ENCODE results near the gene FER.
"Not testable (repeated sequence)": the region's sequence is repeated elsewhere in the genome, so short reads cannot be mapped to it uniquely, and the experiment has no call there.

The FER gene

GRCh38 chr5:109052216-109052615, 304.5 kb downstream of the FER start:
- not testable (repeated sequence) for H3K27me3 ChIP-seq (ENCODE audit: insufficient read depth, low read length); H3K4me1 ChIP-seq (ENCODE audit: control insufficient read depth, insufficient read depth, low read length, unreplicated experiment); H2AFZ ChIP-seq (ENCODE audit: low read length, unreplicated experiment); H3K4me3 ChIP-seq (ENCODE audit: low read depth, low read length); H3K79me2 ChIP-seq (ENCODE audit: control insufficient read depth, insufficient read depth, low read length, unreplicated experiment); H3K27ac ChIP-seq (ENCODE audit: low read depth, low read length); H3K36me3 ChIP-seq (ENCODE audit: insufficient read depth, low read length)

GRCh38 chr5:109053995-109054417, 306.3 kb downstream of the FER start:
- Histone ChIP-seq H3K36me3 (ENCODE audit: insufficient read depth, low read length) (no peaks in the 10 kb centered on the region; the same call in 1 of the 2 replicates), H3K4me1 (ENCODE audit: control insufficient read depth, insufficient read depth, low read length, unreplicated experiment) (no peaks in the 10 kb centered on the region), H3K79me2 (ENCODE audit: control insufficient read depth, insufficient read depth, low read length, unreplicated experiment) (no peaks in the 10 kb centered on the region), H3K4me3 (ENCODE audit: low read depth, low read length) (no peak overlapping the region), H3K27ac (ENCODE audit: low read depth, low read length) (no peak overlapping the region), H3K27me3 (ENCODE audit: insufficient read depth, low read length) (no peaks in the 10 kb centered on the region), H2AFZ (ENCODE audit: low read length, unreplicated experiment) (no peak overlapping the region)

- no peak overlapping the region for H3K4me3 ChIP-seq (ENCODE audit: low read depth, low read length)
These were observed 312.8 kb downstream of the FER start for GRCh38 chr5:109060378-109061025.

DNA sequence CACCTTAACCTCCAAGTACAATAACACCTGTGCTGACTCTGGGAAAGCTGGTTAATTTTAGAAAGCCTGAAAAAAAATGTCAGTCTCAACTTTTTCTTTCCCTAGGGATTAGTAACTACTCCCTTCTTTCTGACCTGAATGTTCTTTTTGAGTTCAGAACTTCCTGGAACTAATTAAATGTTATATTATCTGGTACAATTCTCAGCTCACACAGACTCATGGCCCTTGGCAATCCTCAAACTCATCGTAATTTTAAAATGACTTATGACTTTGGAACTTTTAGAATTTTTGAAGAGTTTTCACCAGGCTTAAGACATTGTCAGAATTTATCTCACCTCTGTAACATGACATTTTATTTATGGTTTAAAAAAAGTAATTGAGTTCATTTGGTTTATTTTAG, 315.0 kb downstream of the FER start:
- H3K36me3 ChIP-seq (ENCODE audit: insufficient read depth, low read length), result no peaks in the 10 kb centered on the region
- H3K4me1 ChIP-seq (ENCODE audit: control insufficient read depth, insufficient read depth, low read length, unreplicated experiment), result peaks cover 3% of the 10 kb centered on the region
- H3K27ac ChIP-seq (ENCODE audit: low read depth, low read length), result no peak overlapping the region
- no peak overlapping the region for H2AFZ ChIP-seq (ENCODE audit: low read length, unreplicated experiment)
- H3K4me3 ChIP-seq (ENCODE audit: low read depth, low read length), result no peak overlapping the region
- H3K27me3 ChIP-seq (ENCODE audit: insufficient read depth, low read length), result no peaks in the 10 kb centered on the region
- H3K79me2 ChIP-seq (ENCODE audit: control insufficient read depth, insufficient read depth, low read length, unreplicated experiment), result no peaks in the 10 kb centered on the region

More at GRCh38 chr5:109060378-109061025, 312.8 kb downstream of the FER start:
- no peaks in the 10 kb centered on the region for H3K27me3 ChIP-seq (ENCODE audit: insufficient read depth, low read length)
- no peak overlapping the region for H2AFZ ChIP-seq (ENCODE audit: low read length, unreplicated experiment)
- H3K79me2 ChIP-seq (ENCODE audit: control insufficient read depth, insufficient read depth, low read length, unreplicated experiment), result no peaks in the 10 kb centered on the region
- no peaks in the 10 kb centered on the region; the same call in 1 of the 2 replicates for H3K36me3 ChIP-seq (ENCODE audit: insufficient read depth, low read length)
- H3K4me1 ChIP-seq (ENCODE audit: control insufficient read depth, insufficient read depth, low read length, unreplicated experiment), result peaks cover 3% of the 10 kb centered on the region
- no peak overlapping the region for H3K27ac ChIP-seq (ENCODE audit: low read depth, low read length)

- Histone ChIP-seq H3K4me1 (ENCODE audit: control insufficient read depth, insufficient read depth, low read length, unreplicated experiment) (peaks cover 3% of the 10 kb centered on the region), H3K27me3 (ENCODE audit: insufficient read depth, low read length) (no peaks in the 10 kb centered on the region), H3K27ac (ENCODE audit: low read depth, low read length) (no peak overlapping the region), H3K79me2 (ENCODE audit: control insufficient read depth, insufficient read depth, low read length, unreplicated experiment) (no peaks in the 10 kb centered on the region), H3K36me3 (ENCODE audit: insufficient read depth, low read length) (no peaks in the 10 kb centered on the region), H2AFZ (ENCODE audit: low read length, unreplicated experiment) (no peak overlapping the region), H3K4me3 (ENCODE audit: low read depth, low read length) (no peak overlapping the region)
These were observed 315.5 kb downstream of the FER start for GRCh38 chr5:109063223-109063622.

GRCh38 chr5:109076741-109077140, 329.0 kb downstream of the FER start:
- no peaks in the 10 kb centered on the region for H3K36me3 ChIP-seq (ENCODE audit: insufficient read depth, low read length)
- no peaks in the 10 kb centered on the region for H3K4me1 ChIP-seq (ENCODE audit: control insufficient read depth, insufficient read depth, low read length, unreplicated experiment)
- H3K27ac ChIP-seq (ENCODE audit: low read depth, low read length), result no peak overlapping the region
- H2AFZ ChIP-seq (ENCODE audit: low read length, unreplicated experiment), result no peak overlapping the region
- no peaks in the 10 kb centered on the region for H3K27me3 ChIP-seq (ENCODE audit: insufficient read depth, low read length)
- H3K4me3 ChIP-seq (ENCODE audit: low read depth, low read length), result no peak overlapping the region
- no peaks in the 10 kb centered on the region for H3K79me2 ChIP-seq (ENCODE audit: control insufficient read depth, insufficient read depth, low read length, unreplicated experiment)

DNA sequence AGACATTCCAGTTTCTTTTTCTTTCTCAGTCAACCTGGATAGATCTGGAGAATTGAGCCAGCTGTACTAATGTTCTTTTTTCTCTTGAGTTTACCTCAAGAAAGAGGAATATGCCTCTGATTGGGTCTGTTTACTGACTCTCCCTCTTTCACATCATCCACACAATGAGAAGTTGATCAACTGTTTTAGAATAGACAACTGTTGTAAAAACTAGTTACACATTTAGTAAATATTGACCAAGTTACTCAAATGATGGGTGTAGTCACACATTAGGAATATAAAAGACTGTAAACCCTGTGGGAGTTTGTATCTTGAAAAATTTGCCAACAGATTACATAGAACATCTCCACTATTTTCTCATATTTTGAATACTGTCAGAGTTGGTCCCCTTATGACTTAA, 330.8 kb downstream of the FER start:
- H3K27me3 ChIP-seq (ENCODE audit: insufficient read depth, low read length), result no peaks in the 10 kb centered on the region
- no peak overlapping the region for H3K27ac ChIP-seq (ENCODE audit: low read depth, low read length)
- H2AFZ ChIP-seq (ENCODE audit: low read length, unreplicated experiment), result no peak overlapping the region
- H3K79me2 ChIP-seq (ENCODE audit: control insufficient read depth, insufficient read depth, low read length, unreplicated experiment), result no peaks in the 10 kb centered on the region
- no peaks in the 10 kb centered on the region for H3K4me1 ChIP-seq (ENCODE audit: control insufficient read depth, insufficient read depth, low read length, unreplicated experiment)
- H3K4me3 ChIP-seq (ENCODE audit: low read depth, low read length), result no peak overlapping the region
- H3K36me3 ChIP-seq (ENCODE audit: insufficient read depth, low read length), result no peaks in the 10 kb centered on the region

DNA sequence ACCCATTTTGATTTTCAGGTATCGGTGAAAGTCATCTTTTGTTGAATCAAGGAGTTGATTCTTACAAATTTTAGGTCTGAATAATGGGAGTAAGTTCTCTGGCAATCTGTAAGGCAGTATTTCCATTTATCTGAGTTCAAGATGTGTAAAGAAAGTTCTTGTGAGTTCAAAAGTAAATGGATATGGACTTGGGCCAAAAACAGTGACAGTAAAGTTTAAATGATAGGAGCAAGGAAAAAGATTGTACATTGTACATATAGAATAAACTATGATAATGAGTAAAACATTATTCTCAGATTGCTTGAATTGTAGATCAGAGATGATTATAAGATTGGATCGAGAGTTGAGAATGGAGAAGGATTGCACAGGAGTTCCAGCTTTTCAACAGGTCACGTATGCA, 332.8 kb downstream of the FER start:
- Histone ChIP-seq H2AFZ (ENCODE audit: low read length, unreplicated experiment) (no peak overlapping the region), H3K27ac (ENCODE audit: low read depth, low read length) (no peak overlapping the region), H3K27me3 (ENCODE audit: insufficient read depth, low read length) (no peaks in the 10 kb centered on the region), H3K4me1 (ENCODE audit: control insufficient read depth, insufficient read depth, low read length, unreplicated experiment) (no peaks in the 10 kb centered on the region), H3K79me2 (ENCODE audit: control insufficient read depth, insufficient read depth, low read length, unreplicated experiment) (no peaks in the 10 kb centered on the region), H3K36me3 (ENCODE audit: insufficient read depth, low read length) (no peaks in the 10 kb centered on the region), H3K4me3 (ENCODE audit: low read depth, low read length) (no peak overlapping the region)

DNA sequence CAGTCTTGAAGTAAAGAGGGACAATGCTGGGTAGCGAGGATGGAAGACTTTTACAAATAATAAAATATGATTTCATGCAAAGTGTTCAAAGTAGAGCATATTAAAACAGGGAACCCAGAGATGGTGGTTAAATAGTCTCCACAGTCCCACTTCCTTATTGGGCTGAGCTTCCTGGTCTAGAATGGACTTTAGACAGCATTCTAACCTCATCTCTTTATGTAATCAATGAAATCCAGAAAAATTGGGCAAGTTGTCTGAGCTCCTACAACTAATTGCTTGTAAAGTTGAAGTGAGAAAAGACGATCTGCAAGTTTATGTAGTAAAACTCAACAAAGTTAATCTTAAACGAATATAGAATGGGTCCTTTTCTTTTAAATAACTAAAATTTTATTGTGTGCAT, 333.2 kb downstream of the FER start:
- H3K4me1 ChIP-seq (ENCODE audit: control insufficient read depth, insufficient read depth, low read length, unreplicated experiment), result no peaks in the 10 kb centered on the region
- H3K27ac ChIP-seq (ENCODE audit: low read depth, low read length), result no peak overlapping the region
- H3K79me2 ChIP-seq (ENCODE audit: control insufficient read depth, insufficient read depth, low read length, unreplicated experiment), result no peaks in the 10 kb centered on the region
- H3K36me3 ChIP-seq (ENCODE audit: insufficient read depth, low read length), result no peaks in the 10 kb centered on the region
- no peak overlapping the region for H3K4me3 ChIP-seq (ENCODE audit: low read depth, low read length)
- H2AFZ ChIP-seq (ENCODE audit: low read length, unreplicated experiment), result no peak overlapping the region
- no peaks in the 10 kb centered on the region for H3K27me3 ChIP-seq (ENCODE audit: insufficient read depth, low read length)

DNA sequence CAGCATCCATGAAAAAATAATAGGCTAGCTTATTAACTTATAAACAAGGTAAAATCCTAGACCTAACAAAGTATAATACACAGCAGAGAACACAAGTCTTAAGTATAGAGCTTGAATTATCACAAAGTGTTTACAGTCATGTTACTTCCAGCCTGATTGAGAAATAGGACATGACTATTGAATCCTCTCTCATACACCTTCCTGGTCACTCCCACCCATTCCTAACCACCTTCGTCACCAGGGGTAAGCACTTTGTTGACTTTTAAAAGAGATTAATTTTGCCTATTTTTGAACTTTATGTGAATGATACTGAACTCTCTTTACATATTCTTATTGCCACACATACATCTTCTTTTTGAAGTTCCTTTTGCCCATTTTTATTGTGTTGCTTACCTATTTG, 336.2 kb downstream of the FER start:
- Histone ChIP-seq H3K4me1 (ENCODE audit: control insufficient read depth, insufficient read depth, low read length, unreplicated experiment) (no peaks in the 10 kb centered on the region), H3K4me3 (ENCODE audit: low read depth, low read length) (no peak overlapping the region), H3K79me2 (ENCODE audit: control insufficient read depth, insufficient read depth, low read length, unreplicated experiment) (no peaks in the 10 kb centered on the region), H3K27ac (ENCODE audit: low read depth, low read length) (no peak overlapping the region), H2AFZ (ENCODE audit: low read length, unreplicated experiment) (no peak overlapping the region), H3K27me3 (ENCODE audit: insufficient read depth, low read length) (no peaks in the 10 kb centered on the region), H3K36me3 (ENCODE audit: insufficient read depth, low read length) (no peaks in the 10 kb centered on the region)

GRCh38 chr5:109089191-109089590, 341.5 kb downstream of the FER start:
- Histone ChIP-seq H3K79me2 (ENCODE audit: control insufficient read depth, insufficient read depth, low read length, unreplicated experiment) (no peaks in the 10 kb centered on the region), H3K36me3 (ENCODE audit: insufficient read depth, low read length) (no peaks in the 10 kb centered on the region), H3K27me3 (ENCODE audit: insufficient read depth, low read length) (no peaks in the 10 kb centered on the region), H3K4me1 (ENCODE audit: control insufficient read depth, insufficient read depth, low read length, unreplicated experiment) (no peaks in the 10 kb centered on the region), H3K4me3 (ENCODE audit: low read depth, low read length) (no peak overlapping the region), H2AFZ (ENCODE audit: low read length, unreplicated experiment) (no peak overlapping the region), H3K27ac (ENCODE audit: low read depth, low read length) (no peak overlapping the region)

Data from ACC112 (cell line).